ENCODE data around the gene BACH2.

Gene BACH2

DNA sequence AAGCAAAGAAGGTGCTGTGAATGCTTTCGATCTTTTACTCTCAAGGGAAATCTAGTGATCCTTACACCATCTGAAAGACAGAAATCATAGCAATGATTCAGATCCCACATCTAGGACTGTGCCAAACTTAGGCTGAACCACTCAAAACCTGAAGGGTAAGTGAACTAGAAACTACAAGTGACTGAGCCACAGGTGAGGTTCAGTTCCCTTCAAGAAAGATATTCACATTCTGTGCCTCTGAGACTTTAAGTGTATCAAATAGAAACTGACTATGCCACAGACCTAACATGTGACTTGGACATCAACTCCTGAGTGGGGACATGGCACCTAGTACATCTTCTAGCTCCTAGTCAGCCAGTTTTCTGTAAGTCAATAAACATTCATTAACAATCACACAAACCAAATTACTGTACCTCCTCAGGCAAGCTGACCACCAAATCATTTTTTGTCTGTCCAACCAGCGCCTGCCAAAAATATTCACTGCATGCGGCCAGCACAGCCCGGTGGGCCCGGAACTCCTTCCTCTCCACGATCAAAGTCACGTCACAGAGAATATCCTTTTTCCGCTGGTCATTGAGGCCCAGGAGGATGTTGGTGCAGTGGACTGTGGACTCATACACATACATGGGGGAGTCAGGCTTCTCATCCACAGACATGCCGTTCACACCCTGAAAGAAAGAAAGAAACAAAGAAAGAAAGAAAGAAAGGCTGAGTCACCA lies 288.3 kb downstream of the BACH2 start:
- no peak for DNase-seq
- no peaks in the 10 kb centered on the region for H3K9me3 ChIP-seq (ENCODE audit: control insufficient read depth, low read length)
- no peak overlapping the region for H3K4me2 ChIP-seq (ENCODE audit: low read length, poor library complexity, severe bottlenecking)
- no peak overlapping the region for H2AFZ ChIP-seq (ENCODE audit: low read depth, low read length)
- H3K23ac ChIP-seq (ENCODE audit: low read length in 2 of 2) = no peak overlapping the region
- H3K79me1 ChIP-seq (replicated peaks; ENCODE audit: low read length, poor library complexity, severe bottlenecking) = no peaks in the 10 kb centered on the region
- H3K4me1 ChIP-seq (ENCODE audit: control insufficient read depth, insufficient read depth, low read depth, low read length) = no peaks in the 10 kb centered on the region
- H3K27ac ChIP-seq (ENCODE audit: low read length, poor library complexity, severe bottlenecking) = no peak overlapping the region
- H3K4ac ChIP-seq (ENCODE audit: low read depth in 1 of 2, low read length in 2 of 2) = no peak overlapping the region
- no peak overlapping the region for H2BK5ac ChIP-seq (ENCODE audit: low read depth, low read length, poor library complexity, severe bottlenecking)
- H4K8ac ChIP-seq (ENCODE audit: low read length) = no peak overlapping the region
- H3K9ac ChIP-seq (ENCODE audit: low read length) = no peak overlapping the region
- H2BK12ac ChIP-seq (ENCODE audit: low read length in 2 of 2) = no peak overlapping the region
- no peak overlapping the region for H4K91ac ChIP-seq (ENCODE audit: low read length)
- no peaks in the 10 kb centered on the region for H3K36me3 ChIP-seq (ENCODE audit: control insufficient read depth in 1 of 2, insufficient read depth in 2 of 2, low read depth in 1 of 2, low read length in 2 of 2)
- H3K18ac ChIP-seq (ENCODE audit: low read depth in 1 of 2, low read length in 2 of 2) = peak overlapping the region in 1 of 2 experiments; percentile 16
- no peaks in the 10 kb centered on the region for H3K27me3 ChIP-seq (ENCODE audit: control insufficient read depth in 1 of 2, insufficient read depth in 1 of 2, low read length in 2 of 2)
- no peak overlapping the region for H3K4me3 ChIP-seq (ENCODE audit: insufficient read depth in 1 of 2, low read depth in 1 of 2, low read length in 2 of 2)
- H2BK120ac ChIP-seq (ENCODE audit: low read depth, low read length) = no peak overlapping the region
- no peak overlapping the region for H2BK15ac ChIP-seq (ENCODE audit: low read depth, poor library complexity, severe bottlenecking)
- no peak overlapping the region for H3K14ac ChIP-seq (ENCODE audit: low read length in 2 of 2)
- WGBS = 98% methylated on average over 9 of the region's 9 CpGs
- no peak overlapping the region for H2AK5ac ChIP-seq (ENCODE audit: low read length, severe bottlenecking)

- Histone ChIP-seq H4K8ac (ENCODE audit: low read length) (no peak overlapping the region), H3K9me3 (ENCODE audit: control insufficient read depth, low read length) (no peaks in the 10 kb centered on the region), H3K27ac (ENCODE audit: low read length, poor library complexity, severe bottlenecking) (no peak overlapping the region), H3K4me3 (ENCODE audit: insufficient read depth in 1 of 2, low read depth in 1 of 2, low read length in 2 of 2) (peak overlapping the region in 1 of 2 experiments; percentile 43), H3K23ac (ENCODE audit: low read length in 2 of 2) (no peak overlapping the region), H2BK120ac (ENCODE audit: low read depth, low read length) (no peak overlapping the region), H3K4me2 (ENCODE audit: low read length, poor library complexity, severe bottlenecking) (no peak overlapping the region), H3K79me1 (replicated peaks; ENCODE audit: low read length, poor library complexity, severe bottlenecking) (no peaks in the 10 kb centered on the region), H2AK5ac (ENCODE audit: low read length, severe bottlenecking) (no peak overlapping the region), H3K36me3 (ENCODE audit: control insufficient read depth in 1 of 2, insufficient read depth in 2 of 2, low read depth in 1 of 2, low read length in 2 of 2) (no peaks in the 10 kb centered on the region), H3K14ac (ENCODE audit: low read length in 2 of 2) (no peak overlapping the region), H3K9ac (ENCODE audit: low read length) (peak overlapping the region; percentile 50), H2BK5ac (ENCODE audit: low read depth, low read length, poor library complexity, severe bottlenecking) (no peak overlapping the region), H3K18ac (ENCODE audit: low read depth in 1 of 2, low read length in 2 of 2) (no peak overlapping the region), H3K27me3 (ENCODE audit: control insufficient read depth in 1 of 2, insufficient read depth in 1 of 2, low read length in 2 of 2) (no peaks in the 10 kb centered on the region), H2AFZ (ENCODE audit: low read depth, low read length) (no peak overlapping the region), H2BK12ac (ENCODE audit: low read length in 2 of 2) (no peak overlapping the region), H3K4ac (ENCODE audit: low read depth in 1 of 2, low read length in 2 of 2) (no peak overlapping the region), H2BK15ac (ENCODE audit: low read depth, poor library complexity, severe bottlenecking) (no peak overlapping the region), H4K91ac (ENCODE audit: low read length) (no peak overlapping the region), H3K4me1 (ENCODE audit: control insufficient read depth, insufficient read depth, low read depth, low read length) (no peaks in the 10 kb centered on the region)
- 86% methylated on average over 9 of the region's 9 CpGs for WGBS
- DNase-seq = no peak
Observed at GRCh38 chr6:90005048-90005827, 291.4 kb downstream of the BACH2 start.

- Histone ChIP-seq H3K27me3 (ENCODE audit: control insufficient read depth in 1 of 2, insufficient read depth in 1 of 2, low read length in 2 of 2) (no peaks in the 10 kb centered on the region), H3K23ac (ENCODE audit: low read length in 2 of 2) (no peak overlapping the region), H4K91ac (ENCODE audit: low read length) (no peak overlapping the region), H3K4me3 (ENCODE audit: insufficient read depth in 1 of 2, low read depth in 1 of 2, low read length in 2 of 2) (peak overlapping the region in 1 of 2 experiments; percentile 43), H3K4ac (ENCODE audit: low read depth in 1 of 2, low read length in 2 of 2) (no peak overlapping the region), H2AFZ (ENCODE audit: low read depth, low read length) (no peak overlapping the region), H3K4me2 (ENCODE audit: low read length, poor library complexity, severe bottlenecking) (no peak overlapping the region), H3K27ac (ENCODE audit: low read length, poor library complexity, severe bottlenecking) (no peak overlapping the region), H3K36me3 (ENCODE audit: control insufficient read depth in 1 of 2, insufficient read depth in 2 of 2, low read depth in 1 of 2, low read length in 2 of 2) (no peaks in the 10 kb centered on the region), H3K9me3 (ENCODE audit: control insufficient read depth, low read length) (no peaks in the 10 kb centered on the region), H3K14ac (ENCODE audit: low read length in 2 of 2) (no peak overlapping the region), H3K4me1 (ENCODE audit: control insufficient read depth, insufficient read depth, low read depth, low read length) (no peaks in the 10 kb centered on the region), H3K9ac (ENCODE audit: low read length) (peak overlapping the region; percentile 50), H2BK15ac (ENCODE audit: low read depth, poor library complexity, severe bottlenecking) (no peak overlapping the region), H2BK12ac (ENCODE audit: low read length in 2 of 2) (no peak overlapping the region), H3K18ac (ENCODE audit: low read depth in 1 of 2, low read length in 2 of 2) (no peak overlapping the region), H2BK5ac (ENCODE audit: low read depth, low read length, poor library complexity, severe bottlenecking) (no peak overlapping the region), H3K79me1 (replicated peaks; ENCODE audit: low read length, poor library complexity, severe bottlenecking) (no peaks in the 10 kb centered on the region), H4K8ac (ENCODE audit: low read length) (no peak overlapping the region), H2AK5ac (ENCODE audit: low read length, severe bottlenecking) (no peak overlapping the region), H2BK120ac (ENCODE audit: low read depth, low read length) (no peak overlapping the region)
- 87% methylated on average over 4 of the region's 5 CpGs for WGBS
- DNase-seq = no peak
Observed at GRCh38 chr6:90004511-90004910, 292.1 kb downstream of the BACH2 start.

DNA sequence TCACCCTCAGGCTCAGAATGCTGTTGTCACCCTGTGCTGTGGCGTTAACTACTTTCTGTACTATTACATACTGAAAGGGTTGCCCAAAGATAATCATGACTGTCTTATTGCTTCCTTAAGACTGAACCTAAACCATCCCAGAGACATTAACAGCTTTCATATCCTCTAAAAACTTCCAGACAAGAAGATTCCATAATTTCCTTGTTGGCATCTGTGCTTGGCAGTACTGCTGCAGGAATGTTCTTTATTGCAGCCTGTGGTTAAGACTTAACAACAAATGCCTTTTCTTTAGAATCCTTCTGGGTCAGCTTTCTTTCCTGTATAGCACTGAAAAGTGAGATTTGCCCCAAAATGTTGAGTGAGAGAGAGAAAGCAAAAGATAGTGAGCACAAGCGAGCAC lies 292.7 kb downstream of the BACH2 start:
- H3K4me3 ChIP-seq (ENCODE audit: insufficient read depth in 1 of 2, low read depth in 1 of 2, low read length in 2 of 2) = peak overlapping the region in 1 of 2 experiments; percentile 43
- peak overlapping the region in 1 of 2 experiments; percentile 25 for H3K18ac ChIP-seq (ENCODE audit: low read depth in 1 of 2, low read length in 2 of 2)
- no peak overlapping the region for H2BK12ac ChIP-seq (ENCODE audit: low read length in 2 of 2)
- 85% methylated on average over 2 of the region's 2 CpGs for WGBS
- no peaks in the 10 kb centered on the region for H3K4me1 ChIP-seq (ENCODE audit: control insufficient read depth, insufficient read depth, low read depth, low read length)
- no peak overlapping the region for H3K4ac ChIP-seq (ENCODE audit: low read depth in 1 of 2, low read length in 2 of 2)
- H4K91ac ChIP-seq (ENCODE audit: low read length) = no peak overlapping the region
- H3K79me1 ChIP-seq (replicated peaks; ENCODE audit: low read length, poor library complexity, severe bottlenecking) = no peaks in the 10 kb centered on the region
- no peak overlapping the region for H2BK5ac ChIP-seq (ENCODE audit: low read depth, low read length, poor library complexity, severe bottlenecking)
- H2BK120ac ChIP-seq (ENCODE audit: low read depth, low read length) = no peak overlapping the region
- H3K9me3 ChIP-seq (ENCODE audit: control insufficient read depth, low read length) = no peaks in the 10 kb centered on the region
- H3K14ac ChIP-seq (ENCODE audit: low read length in 2 of 2) = no peak overlapping the region
- peak overlapping the region; percentile 50 for H3K9ac ChIP-seq (ENCODE audit: low read length)
- H2BK15ac ChIP-seq (ENCODE audit: low read depth, poor library complexity, severe bottlenecking) = peak overlapping the region; percentile 58
- H3K23ac ChIP-seq (ENCODE audit: low read length in 2 of 2) = no peak overlapping the region
- no peak overlapping the region for H2AFZ ChIP-seq (ENCODE audit: low read depth, low read length)
- H3K36me3 ChIP-seq (ENCODE audit: control insufficient read depth in 1 of 2, insufficient read depth in 2 of 2, low read depth in 1 of 2, low read length in 2 of 2) = no peaks in the 10 kb centered on the region
- no peak overlapping the region for H3K27ac ChIP-seq (ENCODE audit: low read length, poor library complexity, severe bottlenecking)
- H3K4me2 ChIP-seq (ENCODE audit: low read length, poor library complexity, severe bottlenecking) = no peak overlapping the region
- DNase-seq = no peak
- H2AK5ac ChIP-seq (ENCODE audit: low read length, severe bottlenecking) = no peak overlapping the region
- no peak overlapping the region for H4K8ac ChIP-seq (ENCODE audit: low read length)
- H3K27me3 ChIP-seq (ENCODE audit: control insufficient read depth in 1 of 2, insufficient read depth in 1 of 2, low read length in 2 of 2) = no peaks in the 10 kb centered on the region
